GM12864 (cell line): ENCODE results near the gene UBXN6.

ENCODE experiments used
- DNase-seq: peaks from one replicate; pipeline ENCODE4 v3.0.0-alpha.2; 2011; ENCODE audit warnings: low read depth
- H3K4me3 ChIP-seq: 2 replicates; pipeline ENCODE4 v1.5.1; 2011; ENCODE audit warnings: mild to moderate bottlenecking, low read depth, low read length, control low read depth
- CTCF ChIP-seq: IDR thresholded peaks from 2 replicates; pipeline ENCODE4 v1.5.1; 2011; ENCODE audit warnings: low read depth, mild to moderate bottlenecking, moderate library complexity, low read length, control low read depth, inconsistent platforms; ENCODE audit errors: missing control alignments

Gene UBXN6

GRCh38 chr19:4482721-4483364, 25.2 kb upstream of the UBXN6 start:
- no peak overlapping the region for H3K4me3 ChIP-seq
- no peak for TF ChIP-seq CTCF
- no peak for DNase-seq

- H3K4me3 ChIP-seq = no peak overlapping the region
- no peak for DNase-seq
- no peak for TF ChIP-seq CTCF
Measured at GRCh38 chr19:4477034-4477801, 19.6 kb upstream of the UBXN6 start.

- DNase-seq = no peak
- no peak for TF ChIP-seq CTCF
- H3K4me3 ChIP-seq = peak overlapping the region; percentile 88
Measured at GRCh38 chr19:4474514-4475022, 17.0 kb upstream of the UBXN6 start.

- DNase-seq = no peak
Measured at GRCh38 chr19:4473763-4474513, 16.3 kb upstream of the UBXN6 start.

GRCh38 chr19:4473011-4473762, 15.6 kb upstream of the UBXN6 start:
- DNase-seq = no peak
- peak overlapping the region; percentile 88 for H3K4me3 ChIP-seq
- TF ChIP-seq CTCF = no peak

More at GRCh38 chr19:4473763-4474513, 16.3 kb upstream of the UBXN6 start:
- TF ChIP-seq CTCF = no peak
- H3K4me3 ChIP-seq = peak overlapping the region; percentile 88

- DNase-seq = no peak
- no peak for TF ChIP-seq CTCF
Measured at GRCh38 chr19:4472174-4472974, 14.8 kb upstream of the UBXN6 start, which contains the start of gene HDGFL2. HDGFL2 (plus strand) TSS chr19:4472297; CDS start chr19:4472351, 54 bp downstream.

More at GRCh38 chr19:4472174-4472974, 14.8 kb upstream of the UBXN6 start, which contains the start of gene HDGFL2:
- peak within 1 kb of the TSS; percentile 88 for H3K4me3 ChIP-seq
